GM21367 (cell line): ENCODE measurements around the gene MPV17L.
"Not testable (repeated sequence)": the region's sequence is repeated elsewhere in the genome, so short reads cannot be mapped to it uniquely, and the experiment has no call there.

ENCODE experiments used
- ATAC-seq: cut with Tn5 transposase; IDR thresholded peaks from one replicate; pipeline ENCODE4 v1.9.1; 2021; ENCODE audit not compliant: unreplicated experiment

Gene MPV17L

GRCh38 chr16:15450624-15451023, 55.1 kb downstream of the MPV17L start:
- no peak for ATAC-seq

DNA sequence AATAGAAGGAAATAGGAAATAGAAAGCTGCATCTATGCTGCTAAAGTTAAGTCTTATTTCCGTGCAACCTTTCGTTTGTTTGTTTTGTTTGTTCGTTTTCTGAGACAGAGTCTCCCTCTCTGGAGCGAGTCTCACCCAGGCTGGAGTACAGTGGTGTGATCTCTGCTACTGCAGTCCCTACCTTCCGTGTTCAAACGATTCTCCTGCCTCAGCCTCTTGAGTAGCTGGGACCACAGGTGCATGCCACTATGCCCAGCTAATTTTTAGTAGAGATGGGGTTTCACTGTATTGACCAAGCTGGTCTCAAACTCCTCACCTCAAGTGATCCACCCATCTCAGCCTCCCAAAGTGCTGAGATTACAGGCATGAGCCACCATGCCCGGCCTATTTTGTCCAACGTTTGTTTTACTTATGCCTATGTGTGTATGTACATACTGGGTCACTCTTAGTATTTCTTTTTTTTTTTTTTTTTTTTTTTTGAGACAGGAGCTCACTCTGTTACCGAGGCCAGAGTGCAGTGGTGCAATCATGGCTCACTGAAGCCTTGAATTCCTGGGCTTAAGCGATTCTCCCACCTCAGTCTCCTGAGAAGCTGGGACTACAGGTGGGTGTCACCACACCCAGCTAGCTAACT, 55.7 kb downstream of the MPV17L start:
- ATAC-seq = no peak

GRCh38 chr16:15452246-15452855, 56.8 kb downstream of the MPV17L start:
- ATAC-seq = no peak

GRCh38 chr16:15453296-15453695, 57.7 kb downstream of the MPV17L start:
- not testable (repeated sequence) for ATAC-seq

DNA sequence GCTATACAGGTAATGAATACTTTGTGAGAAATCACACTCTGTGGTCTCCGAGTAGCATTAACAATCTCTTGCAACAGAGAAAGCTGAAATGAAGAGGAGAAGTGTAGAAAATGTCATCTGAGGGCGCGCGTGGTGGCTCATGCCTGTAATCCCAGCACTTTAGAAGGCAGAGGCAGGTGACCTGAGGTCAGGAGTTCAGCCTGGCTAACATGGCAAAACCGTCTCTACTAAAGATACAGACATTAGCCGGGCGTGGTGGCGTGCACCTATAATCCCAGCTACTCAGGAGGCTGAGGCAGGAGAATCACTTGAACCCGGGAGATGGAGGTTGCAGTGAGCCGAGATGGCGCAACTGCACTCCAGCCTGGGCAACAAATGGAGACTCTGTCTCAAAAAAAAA, 59.4 kb downstream of the MPV17L start:
- ATAC-seq = not testable (repeated sequence)

GRCh38 chr16:15457400-15457799, 61.8 kb downstream of the MPV17L start:
- ATAC-seq = no peak

- no peak for ATAC-seq
Measured at GRCh38 chr16:15457958-15458357, 62.4 kb downstream of the MPV17L start.

DNA sequence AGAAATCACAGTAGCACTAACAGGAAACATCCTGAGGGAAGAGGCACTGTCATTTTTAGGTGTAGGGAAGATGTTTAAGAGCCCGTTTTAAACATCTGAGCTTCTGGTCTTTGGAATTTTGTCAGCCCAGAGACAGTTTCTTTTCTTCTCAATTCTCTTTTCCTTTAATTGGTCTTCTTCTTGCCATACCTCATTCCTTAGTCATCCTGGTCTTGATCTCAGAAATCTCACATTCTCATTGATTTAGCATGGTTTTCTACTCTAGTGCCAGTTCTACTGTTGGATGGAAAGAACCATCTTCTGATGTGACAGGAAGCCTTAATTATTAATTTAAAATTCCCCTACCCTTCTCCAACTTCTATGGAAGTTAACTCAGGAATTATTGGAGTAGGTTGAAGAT, 64.2 kb downstream of the MPV17L start:
- ATAC-seq = no peak

GRCh38 chr16:15460601-15461000, 65.0 kb downstream of the MPV17L start:
- no peak for ATAC-seq

- no peak for ATAC-seq
Measured at GRCh38 chr16:15461376-15461775, 65.8 kb downstream of the MPV17L start.
